ENCODE data around the gene PDE4D. TPM values are rescaled to one million over a fixed set of nuclear protein-coding genes. Genes with fewer than 3 reads are reported as not detected.
"Not testable (repeated sequence)": the region's sequence is repeated elsewhere in the genome, so short reads cannot be mapped to it uniquely, and the experiment has no call there.

Gene PDE4D
- total RNA-seq, 1 donor from 2014 or later, result 13.2 TPM

GRCh38 chr5:59767211-59767605 lies 126.3 kb downstream of the PDE4D start:
- H3K4me1 Mint-ChIP-seq (ENCODE audit: low read depth, unreplicated experiment), result peaks cover 29% of the 10 kb centered on the region
- peaks cover 1% of the 10 kb centered on the region for H3K27me3 Mint-ChIP-seq (ENCODE audit: unreplicated experiment)
- DNase-seq, result no peak
- no peak overlapping the region for H3K27ac Mint-ChIP-seq (ENCODE audit: unreplicated experiment)
- H3K36me3 Mint-ChIP-seq (ENCODE audit: unreplicated experiment), result no peaks in the 10 kb centered on the region
- peaks cover 2% of the 10 kb centered on the region for H3K9me3 Mint-ChIP-seq (ENCODE audit: unreplicated experiment)
- peak overlapping the region; percentile 95 for H3K4me3 Mint-ChIP-seq (ENCODE audit: unreplicated experiment)
- TF ChIP-seq, protein P1, sequence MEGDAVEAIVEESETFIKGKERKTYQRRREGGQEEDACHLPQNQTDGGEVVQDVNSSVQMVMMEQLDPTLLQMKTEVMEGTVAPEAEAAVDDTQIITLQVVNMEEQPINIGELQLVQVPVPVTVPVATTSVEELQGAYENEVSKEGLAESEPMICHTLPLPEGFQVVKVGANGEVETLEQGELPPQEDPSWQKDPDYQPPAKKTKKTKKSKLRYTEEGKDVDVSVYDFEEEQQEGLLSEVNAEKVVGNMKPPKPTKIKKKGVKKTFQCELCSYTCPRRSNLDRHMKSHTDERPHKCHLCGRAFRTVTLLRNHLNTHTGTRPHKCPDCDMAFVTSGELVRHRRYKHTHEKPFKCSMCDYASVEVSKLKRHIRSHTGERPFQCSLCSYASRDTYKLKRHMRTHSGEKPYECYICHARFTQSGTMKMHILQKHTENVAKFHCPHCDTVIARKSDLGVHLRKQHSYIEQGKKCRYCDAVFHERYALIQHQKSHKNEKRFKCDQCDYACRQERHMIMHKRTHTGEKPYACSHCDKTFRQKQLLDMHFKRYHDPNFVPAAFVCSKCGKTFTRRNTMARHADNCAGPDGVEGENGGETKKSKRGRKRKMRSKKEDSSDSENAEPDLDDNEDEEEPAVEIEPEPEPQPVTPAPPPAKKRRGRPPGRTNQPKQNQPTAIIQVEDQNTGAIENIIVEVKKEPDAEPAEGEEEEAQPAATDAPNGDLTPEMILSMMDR (IDR thresholded peaks at IDR 0.05; ENCODE audit: partially characterized antibody, unreplicated experiment), result no peak

DNA sequence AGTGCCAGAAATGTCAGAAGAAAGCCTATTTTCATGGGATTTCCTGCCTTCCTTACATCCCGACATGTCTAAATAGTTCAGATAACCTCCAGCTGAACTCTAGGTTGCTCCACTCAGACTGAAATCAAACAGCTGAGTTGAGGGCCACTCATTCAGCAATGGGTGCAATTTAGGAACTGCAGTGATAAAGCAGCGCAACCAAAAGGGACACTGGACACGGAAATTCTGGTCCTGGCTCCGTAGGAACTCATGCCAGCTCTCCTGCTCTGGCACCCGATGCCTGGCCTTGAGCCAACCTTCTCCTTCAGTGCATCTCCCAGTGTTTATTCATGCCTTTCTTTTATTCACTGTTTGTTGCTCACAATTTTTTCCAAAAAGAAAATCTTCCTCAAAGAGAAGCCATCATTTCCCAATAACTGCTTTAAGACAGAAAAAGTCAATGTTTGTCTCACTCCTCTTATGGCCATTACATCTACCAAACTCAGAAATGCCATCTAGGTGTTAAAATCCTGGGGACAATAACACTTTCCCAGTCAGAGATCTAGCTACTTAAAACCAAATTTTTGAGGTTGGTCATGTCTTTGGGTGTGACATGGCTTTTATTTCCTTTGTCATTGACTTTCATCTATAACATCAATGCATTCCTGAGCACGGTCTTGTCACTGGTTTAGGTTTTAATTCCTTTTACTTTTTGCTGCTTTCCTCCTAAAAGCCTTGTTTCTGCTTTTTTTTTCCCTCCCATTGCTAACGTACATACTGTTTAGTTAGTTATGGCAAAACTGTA lies 126.9 kb downstream of the PDE4D start:
- Mint-ChIP-seq H3K36me3 (ENCODE audit: unreplicated experiment) (no peaks in the 10 kb centered on the region), H3K9me3 (ENCODE audit: unreplicated experiment) (peaks cover 2% of the 10 kb centered on the region), H3K4me1 (ENCODE audit: low read depth, unreplicated experiment) (peaks cover 29% of the 10 kb centered on the region), H3K4me3 (ENCODE audit: unreplicated experiment) (peak overlapping the region; percentile 95), H3K27ac (ENCODE audit: unreplicated experiment) (no peak overlapping the region), H3K27me3 (ENCODE audit: unreplicated experiment) (peaks cover 1% of the 10 kb centered on the region)
- TF ChIP-seq, protein P1 (IDR thresholded peaks at IDR 0.05; ENCODE audit: partially characterized antibody, unreplicated experiment), result no peak
- no peak for DNase-seq

DNA sequence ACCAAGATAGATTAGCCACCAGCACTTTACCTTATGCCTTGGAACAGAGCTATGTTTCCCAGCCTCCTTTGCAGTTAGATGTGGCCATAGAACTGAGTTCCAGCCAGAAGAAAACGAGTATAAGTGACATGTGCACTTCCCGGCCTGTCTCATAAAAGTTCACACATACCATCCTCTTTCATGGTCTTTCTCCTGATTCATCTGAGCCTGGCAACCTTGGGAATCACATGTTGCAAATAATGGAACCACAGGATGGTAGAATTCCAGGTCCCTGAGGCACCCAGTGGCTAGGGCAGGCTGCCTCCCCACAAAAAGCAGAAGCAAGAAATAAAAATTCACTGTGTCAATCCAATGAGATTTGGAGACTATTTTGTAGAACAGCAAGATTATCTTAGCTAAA lies 128.1 kb downstream of the PDE4D start:
- TF ChIP-seq, protein P1 (IDR thresholded peaks at IDR 0.05; ENCODE audit: partially characterized antibody, unreplicated experiment), result no peak
- DNase-seq, result no peak
- Mint-ChIP-seq H3K9me3 (ENCODE audit: unreplicated experiment) (peaks cover 2% of the 10 kb centered on the region), H3K27ac (ENCODE audit: unreplicated experiment) (no peak overlapping the region), H3K4me1 (ENCODE audit: low read depth, unreplicated experiment) (peaks cover 29% of the 10 kb centered on the region), H3K36me3 (ENCODE audit: unreplicated experiment) (no peaks in the 10 kb centered on the region), H3K27me3 (ENCODE audit: unreplicated experiment) (no peaks in the 10 kb centered on the region), H3K4me3 (ENCODE audit: unreplicated experiment) (peak overlapping the region; percentile 1)

DNA sequence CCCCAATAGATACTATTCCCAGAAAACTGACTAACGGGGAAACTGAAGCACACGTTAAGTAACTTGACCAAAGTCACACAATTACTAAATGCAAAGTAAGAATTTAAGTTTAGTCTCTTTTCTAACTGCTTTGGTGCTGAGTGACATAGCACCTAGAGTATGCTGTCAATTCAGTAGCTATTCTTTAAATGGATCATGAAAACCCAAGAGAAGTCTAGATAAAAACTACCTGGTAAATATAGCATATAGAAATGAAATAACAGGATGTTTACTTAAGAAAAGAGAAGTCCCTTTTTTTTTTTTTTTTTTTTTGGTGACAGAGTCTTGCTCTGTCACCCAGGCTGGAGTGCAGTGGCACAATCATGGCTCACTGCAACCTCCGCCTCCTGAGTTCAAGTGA lies 129.2 kb downstream of the PDE4D start:
- H3K27me3 Mint-ChIP-seq (ENCODE audit: unreplicated experiment), result no peaks in the 10 kb centered on the region
- peaks cover 34% of the 10 kb centered on the region for H3K4me1 Mint-ChIP-seq (ENCODE audit: low read depth, unreplicated experiment)
- DNase-seq, result no peak
- peaks cover 2% of the 10 kb centered on the region for H3K9me3 Mint-ChIP-seq (ENCODE audit: unreplicated experiment)
- H3K36me3 Mint-ChIP-seq (ENCODE audit: unreplicated experiment), result no peaks in the 10 kb centered on the region
- TF ChIP-seq, protein P1 (IDR thresholded peaks at IDR 0.05; ENCODE audit: partially characterized antibody, unreplicated experiment), result no peak
- no peak overlapping the region for H3K4me3 Mint-ChIP-seq (ENCODE audit: unreplicated experiment)
- H3K27ac Mint-ChIP-seq (ENCODE audit: unreplicated experiment), result no peak overlapping the region

DNA sequence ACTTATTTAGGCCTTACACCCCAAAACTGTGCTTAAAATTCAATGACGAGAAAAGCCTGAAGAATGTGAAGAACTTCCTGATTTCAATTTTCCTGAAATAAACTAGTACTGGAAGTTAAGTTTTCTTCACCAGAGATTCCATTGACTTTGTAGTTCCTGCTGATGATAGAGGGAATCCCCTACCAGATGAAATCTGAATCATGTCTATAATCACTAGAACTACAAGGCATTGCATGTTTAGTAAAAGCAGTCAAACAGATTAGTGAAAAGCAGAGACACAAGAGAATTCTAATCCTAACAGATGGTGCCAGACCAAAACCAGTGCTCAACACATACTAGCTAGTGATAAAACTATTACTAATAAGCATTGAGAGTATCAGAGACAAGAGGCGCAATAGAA lies 130.0 kb downstream of the PDE4D start:
- TF ChIP-seq, protein P1 (IDR thresholded peaks at IDR 0.05; ENCODE audit: partially characterized antibody, unreplicated experiment), result no peak
- DNase-seq, result no peak
- Mint-ChIP-seq H3K27me3 (ENCODE audit: unreplicated experiment) (no peaks in the 10 kb centered on the region), H3K9me3 (ENCODE audit: unreplicated experiment) (no peaks in the 10 kb centered on the region), H3K4me1 (ENCODE audit: low read depth, unreplicated experiment) (peaks cover 29% of the 10 kb centered on the region), H3K27ac (ENCODE audit: unreplicated experiment) (no peak overlapping the region), H3K4me3 (ENCODE audit: unreplicated experiment) (no peak overlapping the region), H3K36me3 (ENCODE audit: unreplicated experiment) (no peaks in the 10 kb centered on the region)

DNA sequence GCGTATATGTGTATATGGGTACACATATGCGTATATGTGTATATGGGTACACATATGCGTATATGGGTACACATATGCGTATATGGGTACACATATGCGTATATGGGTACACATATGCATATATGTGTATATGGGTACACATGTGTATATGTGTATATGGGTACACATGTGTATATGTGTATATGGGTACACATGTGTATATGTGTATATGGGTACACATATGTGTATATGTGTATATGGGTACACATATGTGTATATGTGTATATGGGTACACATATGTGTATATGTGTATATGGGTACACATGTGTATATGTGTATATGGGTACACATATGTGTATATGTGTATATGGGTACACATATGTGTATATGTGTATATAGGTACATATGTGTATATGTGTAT lies 131.3 kb downstream of the PDE4D start:
- peaks cover 25% of the 10 kb centered on the region for H3K4me1 Mint-ChIP-seq (ENCODE audit: low read depth, unreplicated experiment)
- not testable (repeated sequence) for H3K36me3 Mint-ChIP-seq (ENCODE audit: unreplicated experiment); H3K27me3 Mint-ChIP-seq (ENCODE audit: unreplicated experiment); H3K9me3 Mint-ChIP-seq (ENCODE audit: unreplicated experiment); H3K27ac Mint-ChIP-seq (ENCODE audit: unreplicated experiment); H3K4me3 Mint-ChIP-seq (ENCODE audit: unreplicated experiment); DNase-seq
